DND-41 (cell line): ENCODE measurements around the gene CCDC154.

Source experiments
- CTCF ChIP-seq: IDR thresholded peaks from 2 replicates; pipeline ENCODE4 v1.5.1; 2012; ENCODE audit warnings: borderline replicate concordance, low read length, moderate library complexity, mild to moderate bottlenecking; ENCODE audit not compliant: poor library complexity, severe bottlenecking; ENCODE audit errors: extremely low read depth
- EZH2 ChIP-seq: IDR thresholded peaks from 3 replicates; pipeline ENCODE4 v1.6.1; 2012; ENCODE audit warnings: borderline replicate concordance, low read depth, mild to moderate bottlenecking, moderate library complexity, low read length, inconsistent platforms; ENCODE audit not compliant: severe bottlenecking

- no peak for TF ChIP-seq EZH2
- no peak for TF ChIP-seq CTCF
Measured at GRCh38 chr16:1452530-1452929, 8.2 kb upstream of the CCDC154 start.
